Non-pigmented ciliary epithelial cell (primary cell): ENCODE results near the gene PPIL3.
"Not testable (repeated sequence)": the region's sequence is repeated elsewhere in the genome, so short reads cannot be mapped to it uniquely, and the experiment has no call there.

ENCODE experiments used
- DNase-seq: peaks from one replicate; pipeline ENCODE4 v3.0.0-alpha.2; 2010; ENCODE audit warnings: low read depth

PPIL3 gene

GRCh38 chr2:200888704-200889625 lies at the start of gene PPIL3, which contains the start of gene NIF3L1:
TSS of gene PPIL3 (minus strand) at chr2:200889077. CDS start at chr2:200887615, 1,462 bp downstream.
TSS of gene NIF3L1 (plus strand) at chr2:200889371. CDS start at chr2:200891944, 2,573 bp downstream.
- peak; percentile 90 for DNase-seq

GRCh38 chr2:200930947-200931626 lies 42.2 kb upstream of the PPIL3 start:
- no peak for DNase-seq

GRCh38 chr2:200929334-200930249 lies 40.7 kb upstream of the PPIL3 start:
- no peak for DNase-seq

GRCh38 chr2:200922439-200922838 lies 33.6 kb upstream of the PPIL3 start:
- DNase-seq = no peak

GRCh38 chr2:200913654-200914053 lies 24.8 kb upstream of the PPIL3 start:
- peak; percentile 38 for DNase-seq

- no peak for DNase-seq
Observed at GRCh38 chr2:200909958-200910357, 21.1 kb upstream of the PPIL3 start.

- peak; percentile 46 for DNase-seq
Observed at GRCh38 chr2:200905618-200906296, 16.9 kb upstream of the PPIL3 start.

- peak; percentile 68 for DNase-seq
Observed at GRCh38 chr2:200901459-200902072, 12.7 kb upstream of the PPIL3 start.

GRCh38 chr2:200899482-200899881 lies 10.6 kb upstream of the PPIL3 start:
- DNase-seq = no peak

- not testable (repeated sequence) for DNase-seq
Observed at GRCh38 chr2:200881715-200882249, 7.1 kb downstream of the PPIL3 start.

GRCh38 chr2:200878289-200878880 lies 10.5 kb downstream of the PPIL3 start:
- DNase-seq = no peak

GRCh38 chr2:200877443-200877842 lies 11.4 kb downstream of the PPIL3 start:
- no peak for DNase-seq

- DNase-seq = no peak
Observed at GRCh38 chr2:200873560-200873959, 15.3 kb downstream of the PPIL3 start.

GRCh38 chr2:200871151-200871550 lies 17.7 kb downstream of the PPIL3 start:
- DNase-seq = no peak

GRCh38 chr2:200869014-200869413 lies 19.9 kb downstream of the PPIL3 start:
- DNase-seq = no peak

- peak; percentile 61 for DNase-seq
Observed at GRCh38 chr2:200864176-200865034, 24.5 kb downstream of the PPIL3 start, which contains the start of gene CLK1. TSS of gene CLK1 (minus strand) at chr2:200864658. CDS start at chr2:200861862, 2,796 bp downstream.

GRCh38 chr2:200863782-200864175 lies 25.1 kb downstream of the PPIL3 start:
- no peak for DNase-seq

GRCh38 chr2:200862532-200863000 lies 26.3 kb downstream of the PPIL3 start:
- DNase-seq = no peak

- DNase-seq = no peak
Observed at GRCh38 chr2:200861617-200862155, 27.2 kb downstream of the PPIL3 start.
